Endothelial cell of hepatic sinusoid (primary cell): ENCODE results near the gene NINL.
"Not testable (repeated sequence)": the region's sequence is repeated elsewhere in the genome, so short reads cannot be mapped to it uniquely, and the experiment has no call there.

Source experiments
- in situ Hi-C: cut with HindIII; loops from 2 replicates; pipeline ENCODE4 v1.10.0; 2017; ENCODE audit warnings: low sequenced_read_pairs

Gene NINL

GRCh38 chr20:25553819-25554296 is 31.5 kb downstream of the NINL start:
- in situ Hi-C loops = no loop called here

- in situ Hi-C loops = no loop called here
These were observed 32.4 kb downstream of the NINL start for GRCh38 chr20:25552977-25553376.

GRCh38 chr20:25551413-25552215 is 33.7 kb downstream of the NINL start:
- in situ Hi-C loops = no loop called here

GRCh38 chr20:25550645-25551337 is 34.5 kb downstream of the NINL start:
- in situ Hi-C loops = not testable (repeated sequence)

GRCh38 chr20:25549843-25550477 is 35.4 kb downstream of the NINL start:
- in situ Hi-C loops = no loop called here

- in situ Hi-C loops = no loop called here
These were observed 36.1 kb downstream of the NINL start for GRCh38 chr20:25549172-25549773.

GRCh38 chr20:25548613-25549086 is 36.7 kb downstream of the NINL start:
- in situ Hi-C loops = no loop called here

- in situ Hi-C loops = no loop called here
These were observed 37.3 kb downstream of the NINL start for GRCh38 chr20:25547999-25548398.

GRCh38 chr20:25547063-25547462 is 38.3 kb downstream of the NINL start:
- in situ Hi-C loops = no loop called here

- in situ Hi-C loops = no loop called here
These were observed 39.3 kb downstream of the NINL start for GRCh38 chr20:25546048-25546447.

GRCh38 chr20:25545171-25545570 is 40.2 kb downstream of the NINL start:
- in situ Hi-C loops = no loop called here

- in situ Hi-C loops = loop anchor here (5.0 kb wide), 1 partner anchor 53 kb away; no protein-coding TSS in a partner anchor
These were observed 40.6 kb downstream of the NINL start for GRCh38 chr20:25544734-25545133.

GRCh38 chr20:25544311-25544710 is 41.0 kb downstream of the NINL start:
- in situ Hi-C loops = loop anchor here (5.0 kb wide), 1 partner anchor 53 kb away; no protein-coding TSS in a partner anchor

- in situ Hi-C loops = loop anchor here (5.0 kb wide), 1 partner anchor 54 kb away; no protein-coding TSS in a partner anchor
These were observed 42.3 kb downstream of the NINL start for GRCh38 chr20:25543068-25543467.

- in situ Hi-C loops = loop anchor here (5.0 kb wide), 1 partner anchor 56 kb away; no protein-coding TSS in a partner anchor
These were observed 43.7 kb downstream of the NINL start for GRCh38 chr20:25541676-25542075.

GRCh38 chr20:25539742-25540672 is 45.3 kb downstream of the NINL start:
- in situ Hi-C loops = loop anchor here (5.0 kb wide), 1 partner anchor 57 kb away; no protein-coding TSS in a partner anchor

- in situ Hi-C loops = no loop called here
These were observed 46.3 kb downstream of the NINL start for GRCh38 chr20:25538838-25539665.

- in situ Hi-C loops = no loop called here
These were observed 47.4 kb downstream of the NINL start for GRCh38 chr20:25537890-25538289.

- in situ Hi-C loops = no loop called here
These were observed 49.6 kb downstream of the NINL start for GRCh38 chr20:25535762-25536161.
